NCI-H187 treated with DMSO at 0.1 percent for 48 hours (cell line): ENCODE measurements around the gene BICD1.

Experiments used
- DNase-seq: peaks from one replicate; lab custom pipeline; 2025; lab: John Stamatoyannopoulos, UW

Gene BICD1

DNA sequence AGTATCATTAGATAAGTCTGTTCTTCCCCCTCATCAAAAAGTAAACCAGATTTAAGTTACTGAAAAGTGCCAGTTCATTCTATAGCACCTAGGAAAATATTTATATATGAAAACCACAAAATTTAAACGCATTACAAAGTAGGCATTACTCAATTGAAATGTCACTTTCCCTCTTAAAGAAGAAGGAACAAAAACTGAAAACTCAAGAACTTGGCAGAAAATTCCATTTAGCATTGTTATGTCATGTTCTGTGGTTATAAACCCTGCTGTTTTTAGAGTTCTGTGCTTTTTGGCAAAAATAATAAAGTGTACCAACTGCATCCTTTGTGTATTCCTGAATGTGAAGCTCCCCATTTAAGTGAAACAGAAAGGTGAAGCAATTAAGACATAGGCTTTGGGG lies 296.3 kb downstream of the BICD1 start:
- DNase-seq = no peak

- DNase-seq = no peak
Measured at GRCh38 chr12:32407795-32408194, 301.1 kb downstream of the BICD1 start.

DNA sequence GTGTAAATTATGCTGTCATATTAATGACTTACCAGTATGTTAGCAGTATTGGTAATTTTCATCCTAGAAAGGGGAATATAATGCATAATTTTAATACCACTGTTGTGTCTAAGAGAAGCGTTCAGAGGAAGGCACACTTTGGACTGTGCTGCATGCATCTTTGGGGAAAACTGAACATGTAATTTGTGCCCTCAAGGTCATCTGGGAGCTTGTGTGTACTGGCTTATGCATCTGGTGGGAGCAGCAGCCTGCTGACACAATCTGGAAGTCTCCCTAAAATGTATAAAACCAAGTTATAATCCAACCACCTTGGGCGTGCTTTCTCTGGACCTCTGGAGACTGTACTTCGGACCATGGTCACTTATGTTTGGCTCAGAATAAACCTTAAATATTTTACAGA lies 306.8 kb downstream of the BICD1 start:
- DNase-seq = no peak

DNA sequence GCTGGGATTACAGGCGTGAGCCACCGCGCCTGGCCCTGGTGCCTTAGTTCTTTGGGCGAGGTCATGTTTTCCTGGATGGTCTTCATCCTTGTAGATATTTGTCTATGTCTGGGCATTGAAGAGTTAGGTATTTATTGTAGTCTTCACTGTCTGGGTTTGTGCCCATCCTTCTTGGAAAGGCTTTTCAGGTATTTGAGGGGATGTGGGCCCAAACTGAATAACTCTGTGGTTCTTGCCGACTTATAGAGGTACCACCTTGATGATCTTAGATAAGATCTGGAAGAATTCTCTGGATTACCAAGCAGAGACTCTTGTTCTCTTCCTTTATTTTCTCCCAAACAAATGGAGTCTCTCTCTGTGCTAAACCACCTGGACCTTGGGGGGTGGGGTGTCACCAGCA lies 311.6 kb downstream of the BICD1 start:
- no peak for DNase-seq

DNA sequence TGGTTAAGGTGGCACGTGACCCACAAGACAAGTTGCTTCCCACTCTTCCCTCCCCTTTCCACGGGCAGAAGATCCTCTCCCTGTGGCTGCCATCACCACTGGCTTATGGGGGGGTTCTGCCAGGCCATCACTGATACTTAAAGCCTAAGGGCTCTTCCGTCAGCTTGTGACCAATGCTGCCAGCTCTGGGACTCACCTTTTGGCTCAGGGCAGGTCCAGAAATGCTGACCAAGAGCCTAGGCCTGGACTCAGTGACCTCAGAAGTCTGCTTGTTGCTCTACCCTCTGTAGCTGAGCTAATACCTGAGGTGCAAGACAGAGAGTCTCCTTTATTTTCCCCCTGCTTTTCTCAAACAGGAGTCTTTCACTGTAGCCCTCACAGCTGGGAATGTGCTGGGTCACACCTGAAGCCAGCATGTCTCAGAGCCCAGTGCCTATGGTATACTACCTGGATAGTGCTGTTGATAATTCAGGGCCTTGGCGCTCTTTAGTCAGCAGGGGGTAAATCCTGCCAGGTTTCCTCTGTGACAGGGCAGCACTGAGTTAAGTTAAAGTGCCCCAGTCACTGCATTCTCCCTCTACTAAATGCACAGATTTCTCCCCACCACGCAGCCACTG lies 312.4 kb downstream of the BICD1 start:
- DNase-seq = no peak

- no peak for DNase-seq
Measured at GRCh38 chr12:32419520-32419960, 312.9 kb downstream of the BICD1 start.

- DNase-seq = no peak
Measured at GRCh38 chr12:32420356-32420755, 313.7 kb downstream of the BICD1 start.

- no peak for DNase-seq
Measured at GRCh38 chr12:32423559-32423958, 316.9 kb downstream of the BICD1 start.

DNA sequence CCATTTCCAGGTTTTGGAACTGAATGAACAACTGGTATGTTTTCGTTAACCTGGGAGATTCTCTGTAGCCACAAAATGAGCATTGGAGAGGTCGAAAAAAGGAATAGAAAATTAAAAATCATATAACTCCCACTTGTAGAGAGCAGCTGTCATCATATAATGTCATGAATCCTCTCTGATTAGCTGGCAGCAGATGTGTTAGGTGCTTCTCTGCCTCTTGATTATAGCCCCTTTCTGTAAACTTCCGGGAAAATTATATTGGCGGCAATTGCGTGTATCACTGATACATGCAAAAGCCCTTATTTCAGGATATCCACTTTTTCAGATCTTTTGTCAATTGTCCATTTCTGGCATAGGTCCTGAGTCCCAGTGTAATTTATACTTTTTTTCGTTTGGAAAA lies 324.4 kb downstream of the BICD1 start:
- DNase-seq = no peak
